GM10248 (cell line): ENCODE measurements around the gene CDKL2.

Source experiments
- CTCF ChIA-PET: fragments of 300-600 bp; sonication (Branson Sonifier 250); formaldehyde crosslinking; extraction: SDS; loops from one replicate; lab custom pipeline; 2021; ENCODE audit warnings: antibody characterized with exemption; lab: Yijun Ruan, JAX
- POLR2A ChIA-PET: fragments of 350-650 bp; sonication (Branson Sonifier 250); formaldehyde crosslinking; extraction: SDS; loops from one replicate; lab custom pipeline; 2020; ENCODE audit warnings: antibody characterized with exemption; lab: Yijun Ruan, JAX
- DNase-seq: peaks from one replicate; pipeline ENCODE4 v3.0.0; 2012; ENCODE audit errors: extremely low spot score
- TF ChIP-seq, protein P1 (sequence below): IDR thresholded peaks from 2 replicates; pipeline ENCODE4 v1.5.1; 2012; ENCODE audit warnings: mild to moderate bottlenecking, low read depth; ENCODE audit errors: extremely low read depth, missing control alignments, control extremely low read depth

The CDKL2 gene

DNA sequence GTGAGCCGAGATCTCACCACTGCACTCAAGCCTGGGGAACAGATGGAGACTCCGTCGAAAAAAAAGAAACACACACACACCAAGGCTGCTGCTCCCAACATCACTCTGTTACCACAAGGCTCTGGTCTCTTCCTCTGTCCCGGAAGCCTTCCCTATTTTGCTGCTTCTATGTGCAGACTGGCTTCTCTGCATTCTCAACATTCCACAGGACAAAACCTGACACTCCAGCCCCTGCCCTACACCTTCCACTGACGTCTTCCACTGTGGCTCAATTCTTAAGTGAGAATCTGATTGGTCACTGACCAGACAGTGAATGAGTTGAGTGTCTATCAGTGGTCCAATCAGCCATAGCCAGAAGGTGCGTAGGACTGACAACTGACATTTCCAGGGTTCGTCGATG is 68.5 kb downstream of the CDKL2 start:
- DNase-seq: no peak
- TF ChIP-seq, protein P1, sequence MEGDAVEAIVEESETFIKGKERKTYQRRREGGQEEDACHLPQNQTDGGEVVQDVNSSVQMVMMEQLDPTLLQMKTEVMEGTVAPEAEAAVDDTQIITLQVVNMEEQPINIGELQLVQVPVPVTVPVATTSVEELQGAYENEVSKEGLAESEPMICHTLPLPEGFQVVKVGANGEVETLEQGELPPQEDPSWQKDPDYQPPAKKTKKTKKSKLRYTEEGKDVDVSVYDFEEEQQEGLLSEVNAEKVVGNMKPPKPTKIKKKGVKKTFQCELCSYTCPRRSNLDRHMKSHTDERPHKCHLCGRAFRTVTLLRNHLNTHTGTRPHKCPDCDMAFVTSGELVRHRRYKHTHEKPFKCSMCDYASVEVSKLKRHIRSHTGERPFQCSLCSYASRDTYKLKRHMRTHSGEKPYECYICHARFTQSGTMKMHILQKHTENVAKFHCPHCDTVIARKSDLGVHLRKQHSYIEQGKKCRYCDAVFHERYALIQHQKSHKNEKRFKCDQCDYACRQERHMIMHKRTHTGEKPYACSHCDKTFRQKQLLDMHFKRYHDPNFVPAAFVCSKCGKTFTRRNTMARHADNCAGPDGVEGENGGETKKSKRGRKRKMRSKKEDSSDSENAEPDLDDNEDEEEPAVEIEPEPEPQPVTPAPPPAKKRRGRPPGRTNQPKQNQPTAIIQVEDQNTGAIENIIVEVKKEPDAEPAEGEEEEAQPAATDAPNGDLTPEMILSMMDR: no peak
- ChIA-PET POLR2A (no interaction called here), CTCF (no interaction called here)

DNA sequence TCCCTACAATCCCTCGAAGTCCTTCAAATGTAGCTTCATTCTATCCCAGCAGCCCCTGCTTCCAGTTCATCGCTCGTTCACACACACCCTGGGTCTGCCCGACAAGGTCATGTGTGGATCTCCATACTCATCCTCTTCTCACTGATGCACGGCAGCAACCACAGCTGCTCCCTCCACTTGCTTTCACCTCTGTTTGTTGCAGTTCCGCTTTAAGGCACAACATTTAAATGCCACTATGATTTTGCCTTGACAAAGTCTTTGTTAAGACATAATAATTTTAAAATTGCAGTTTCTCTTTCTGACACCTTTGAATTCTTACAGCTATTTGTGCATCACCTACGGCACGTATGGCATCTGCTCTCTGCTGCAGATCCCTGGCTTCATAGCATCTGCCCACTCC is 72.6 kb downstream of the CDKL2 start:
- ChIA-PET CTCF (interaction anchor here (1.2 kb wide), 1 partner anchor 10 kb away, joined by 4 read pairs; no protein-coding TSS in a partner anchor), POLR2A (no interaction called here)
- DNase-seq: no peak
- TF ChIP-seq, protein P1: no peak

DNA sequence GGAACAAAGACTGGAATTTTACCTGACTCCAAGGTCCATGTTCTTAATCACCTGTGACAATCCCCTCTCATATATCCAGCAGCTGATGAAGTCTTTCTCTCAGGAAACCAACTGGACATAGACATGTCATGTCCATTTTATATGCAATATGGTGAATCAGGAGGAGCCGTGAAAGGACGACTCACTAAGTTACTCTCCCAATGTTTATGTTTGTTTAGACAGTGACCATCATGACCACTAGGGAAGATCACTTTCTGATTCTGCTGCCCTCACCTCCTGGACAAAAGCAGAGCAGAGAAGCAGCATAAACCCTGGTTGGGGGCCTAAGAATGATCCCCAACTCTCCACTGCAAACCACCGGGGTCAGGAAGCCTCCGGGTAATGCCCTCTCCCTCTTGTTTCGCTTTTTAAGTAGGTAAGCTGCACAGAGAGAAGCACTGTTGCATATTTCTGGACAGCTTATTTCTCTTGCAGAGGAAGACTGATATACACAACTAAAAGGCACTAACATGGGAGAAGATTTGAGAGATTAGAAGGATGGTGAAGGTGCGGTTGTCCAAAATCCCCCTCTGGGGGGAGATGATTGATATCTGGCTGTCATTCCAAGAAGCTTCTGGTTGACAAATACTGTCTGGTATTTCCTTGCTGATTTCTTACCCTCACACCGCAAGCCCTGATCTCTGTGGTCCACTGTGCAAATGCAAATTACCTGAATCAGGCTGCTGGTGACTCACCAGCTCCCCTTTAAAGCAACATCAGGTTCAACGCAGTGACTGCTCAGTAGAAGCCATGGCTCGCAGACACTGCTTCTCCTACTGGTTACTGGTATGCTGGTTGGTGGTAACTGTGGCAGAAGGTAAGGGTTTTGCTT is 74.8 kb downstream of the CDKL2 start, which contains the start of gene ODAPH:
TSS of gene ODAPH (plus strand) at position 773 of the 871 bp plus-strand sequence. CDS start at position 790, 17 bp downstream.
- TF ChIP-seq, protein P1: no peak
- DNase-seq: peak; percentile 61
- ChIA-PET CTCF (interaction anchor here (0.8 to 2.0 kb wide), 4 partner anchors 8 to 360 kb away, joined by 3 to 7 read pairs (median 3); no protein-coding TSS in a partner anchor), POLR2A (no interaction called here)

DNA sequence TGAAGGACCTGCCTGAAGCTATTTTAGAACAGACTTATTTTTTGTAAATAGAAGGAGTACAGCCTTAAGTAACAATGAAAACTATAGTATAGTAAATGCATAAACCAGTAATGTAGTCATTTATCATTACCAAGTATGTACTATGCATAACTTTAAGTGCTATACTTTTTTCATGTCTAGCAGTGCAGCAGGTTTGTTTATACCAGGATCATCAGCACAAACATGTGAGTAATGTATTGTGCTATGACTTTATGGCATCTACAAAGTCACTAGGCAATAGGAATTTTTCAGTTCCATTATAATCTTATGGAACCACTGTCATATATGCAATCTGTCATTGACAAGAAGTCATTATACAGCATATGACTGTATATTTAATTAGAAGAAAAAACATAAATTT is 77.9 kb downstream of the CDKL2 start:
- ChIA-PET CTCF (no interaction called here), POLR2A (no interaction called here)
- TF ChIP-seq, protein P1: no peak
- DNase-seq: no peak

DNA sequence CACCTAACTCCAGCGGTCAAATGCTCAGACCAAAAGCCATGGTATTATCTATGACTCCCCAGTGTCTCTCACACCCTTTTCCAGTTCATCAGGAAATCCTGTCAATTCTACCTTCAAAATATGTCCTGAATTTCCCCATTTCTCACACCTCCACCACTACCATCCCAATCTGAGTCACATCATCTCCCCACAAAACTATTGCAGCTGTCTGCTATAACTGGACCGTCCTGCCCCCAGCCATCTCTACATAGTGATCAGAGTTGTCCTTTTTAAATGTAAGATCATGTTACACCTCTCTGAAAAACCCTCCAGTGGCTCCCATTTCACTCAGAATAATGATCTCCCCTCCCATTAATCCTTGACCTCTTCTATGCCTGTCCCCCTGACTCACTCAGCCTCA is 81.3 kb downstream of the CDKL2 start:
- CTCF ChIA-PET: interaction anchor here (0.8 kb wide), 1 partner anchor 9 kb away, joined by 3 read pairs; no protein-coding TSS in a partner anchor
- TF ChIP-seq, protein P1: no peak
- no peak for DNase-seq

DNA sequence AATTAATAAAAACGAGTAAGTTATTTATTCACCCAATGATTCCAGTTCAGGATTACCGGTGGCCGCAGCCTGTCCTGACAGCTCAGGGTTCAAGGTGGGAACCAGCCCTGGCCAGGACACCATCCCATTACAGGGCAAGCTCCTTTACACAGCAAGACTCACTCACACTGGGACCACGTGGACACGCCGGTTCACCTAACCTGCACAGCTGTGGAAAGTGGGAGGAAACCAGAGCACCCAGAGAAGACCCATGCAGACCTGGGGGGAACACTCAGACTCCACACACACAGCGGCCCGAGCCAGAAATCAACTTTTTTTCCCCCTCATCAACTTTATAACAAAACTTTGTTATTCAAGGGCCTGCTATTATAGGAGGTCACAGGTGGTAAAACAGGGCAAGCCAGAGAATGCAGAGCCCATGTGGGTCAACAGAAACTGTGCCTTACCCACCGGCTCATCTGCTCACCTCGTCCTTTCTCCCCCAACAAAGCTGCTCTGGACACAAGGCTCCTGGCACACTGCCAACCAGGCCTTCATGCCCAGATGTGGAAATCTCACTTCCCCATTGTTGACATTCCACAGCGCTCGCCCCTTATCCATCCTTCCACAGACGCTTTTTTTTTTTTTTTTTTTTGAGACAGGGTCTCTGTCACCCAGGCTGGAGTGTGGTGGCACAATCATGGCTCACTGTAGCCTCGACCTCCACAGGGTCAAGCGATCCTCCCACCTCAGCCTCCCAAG is 82.5 kb downstream of the CDKL2 start:
- CTCF ChIA-PET: interaction anchor here (1.4 kb wide), 1 partner anchor 9 kb away, joined by 7 read pairs; the partner anchor contains the start of gene ODAPH
- TF ChIP-seq, protein P1: no peak
- POLR2A ChIA-PET: interaction anchor here (0.7 kb wide), 1 partner anchor 1163 kb away, joined by 8 read pairs; no protein-coding TSS in a partner anchor
- no peak for DNase-seq

More for the DNA sequence above, 81.3 kb downstream of the CDKL2 start:
- POLR2A ChIA-PET: no interaction called here
